NCI-H1092 treated with DMSO at 0.1 percent for 48 hours (cell line): ENCODE measurements around the gene MIEF1.
"Not testable (repeated sequence)": the region's sequence is repeated elsewhere in the genome, so short reads cannot be mapped to it uniquely, and the experiment has no call there.

Experiments used
- DNase-seq: peaks from one replicate; lab custom pipeline; 2025; lab: John Stamatoyannopoulos, UW

The MIEF1 gene

DNA sequence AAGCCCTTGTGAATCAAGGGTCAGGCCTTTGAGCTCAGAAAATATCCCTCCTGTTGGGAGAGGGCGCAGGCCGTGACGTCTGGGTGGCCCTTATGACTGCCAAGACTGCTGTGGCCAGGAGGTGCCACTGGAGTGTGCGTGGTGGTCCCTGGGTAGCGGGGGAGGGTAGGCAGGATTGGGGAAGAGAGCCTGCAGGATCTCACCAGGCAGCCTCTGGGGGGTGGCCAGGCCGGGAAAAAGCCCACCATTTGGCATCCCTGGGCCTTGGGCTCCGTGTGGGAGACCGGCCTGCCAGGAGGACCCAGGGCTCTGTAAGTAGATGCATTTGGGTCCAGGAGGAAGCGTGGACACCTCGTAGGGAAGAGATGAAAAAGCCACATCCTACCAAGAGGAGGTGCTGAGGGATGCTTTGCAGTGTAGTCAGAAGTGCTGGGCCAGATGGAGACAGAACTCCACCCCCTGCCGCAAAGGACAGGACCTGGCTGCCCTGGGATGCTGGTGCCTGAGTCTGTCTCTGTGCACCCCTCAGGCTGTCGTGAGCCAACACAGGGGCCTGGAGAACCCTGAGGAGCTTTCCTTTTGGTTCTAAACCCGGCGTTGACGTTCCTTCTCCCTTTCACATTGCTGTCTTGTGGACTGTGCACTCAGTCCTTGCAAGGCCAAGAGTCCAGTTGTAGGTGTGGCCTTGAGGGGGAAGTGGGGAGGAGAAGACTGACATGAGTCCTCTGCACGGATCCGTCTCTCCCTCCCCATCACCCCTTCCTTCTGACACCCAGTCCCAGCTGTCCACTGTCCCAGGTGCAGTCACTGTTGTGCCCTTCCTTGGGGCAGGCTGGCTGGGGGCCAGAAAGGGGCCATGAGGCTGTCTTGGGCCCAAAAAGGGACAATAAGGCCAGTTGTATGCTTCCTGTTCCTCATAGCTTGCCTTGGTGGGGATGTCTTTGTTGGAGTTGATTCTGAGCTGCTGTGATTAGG, 12.7 kb upstream of the MIEF1 start:
- DNase-seq: no peak

DNA sequence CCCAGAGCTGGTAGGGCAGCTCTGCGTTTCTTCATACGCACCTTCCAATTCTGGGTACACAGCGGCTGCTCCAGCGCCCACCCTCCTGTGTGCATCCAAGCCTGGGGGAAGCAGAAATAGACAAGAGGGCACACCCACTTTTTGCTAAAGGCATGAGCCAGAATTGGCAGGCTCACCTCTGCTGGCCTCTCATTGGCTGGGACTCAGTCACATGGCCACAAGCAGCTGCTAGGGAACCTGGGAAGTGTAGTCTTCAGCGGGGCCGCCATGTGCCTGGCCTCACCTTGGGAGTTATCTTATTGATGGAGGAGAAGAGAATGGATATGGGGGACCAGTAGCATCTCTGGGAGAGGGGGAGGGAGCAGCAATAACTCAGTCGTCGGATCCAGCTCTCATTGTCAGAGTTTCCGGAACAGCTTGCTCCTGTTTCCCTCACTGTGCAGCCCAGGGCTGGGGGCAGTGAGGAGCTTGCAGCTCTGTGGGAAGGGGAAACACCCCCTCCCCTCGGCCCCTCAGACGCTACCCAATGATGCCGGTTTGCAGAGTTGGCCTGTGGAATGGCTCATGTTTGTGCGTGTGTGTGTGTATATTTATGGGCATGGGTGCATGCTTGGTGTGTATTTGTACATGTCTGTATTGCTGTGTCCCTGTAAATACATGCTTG, 11.8 kb upstream of the MIEF1 start:
- DNase-seq: peak; percentile 45

DNA sequence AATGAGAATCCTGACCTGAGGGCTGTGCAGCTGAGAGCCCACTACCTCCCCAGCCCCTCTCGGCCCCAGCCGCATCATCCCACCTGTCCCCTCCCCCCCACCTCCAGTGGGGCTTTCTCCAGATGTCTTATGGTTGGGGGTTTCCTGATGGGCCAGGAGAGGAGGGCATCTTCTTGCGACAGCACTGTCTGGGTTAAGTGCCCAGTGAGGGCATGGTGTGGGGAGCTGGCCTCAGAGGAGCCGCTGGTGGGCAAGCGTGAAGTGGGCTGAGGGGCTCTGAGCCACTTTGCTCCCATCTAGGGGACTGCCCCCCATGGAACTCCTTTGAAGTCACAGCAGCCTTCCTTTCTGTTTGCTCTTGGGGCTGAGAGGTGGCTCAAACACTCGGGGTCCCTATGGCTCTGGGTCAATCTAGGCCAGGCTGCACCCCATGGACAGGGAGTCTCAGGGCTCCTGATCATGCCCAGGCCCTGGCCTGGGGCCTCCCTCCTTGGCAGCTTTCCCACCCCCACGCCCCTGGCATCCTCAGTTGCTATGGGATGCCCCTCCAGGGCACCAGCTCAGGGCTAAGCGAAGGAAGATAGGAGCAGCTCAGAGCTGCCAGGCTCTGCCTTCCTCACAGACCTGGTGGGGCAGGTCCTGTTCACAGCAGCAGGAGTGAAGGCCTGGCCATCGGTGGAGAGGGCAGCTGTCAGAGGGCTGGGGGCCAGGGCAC, 11.0 kb upstream of the MIEF1 start:
- DNase-seq: no peak

DNA sequence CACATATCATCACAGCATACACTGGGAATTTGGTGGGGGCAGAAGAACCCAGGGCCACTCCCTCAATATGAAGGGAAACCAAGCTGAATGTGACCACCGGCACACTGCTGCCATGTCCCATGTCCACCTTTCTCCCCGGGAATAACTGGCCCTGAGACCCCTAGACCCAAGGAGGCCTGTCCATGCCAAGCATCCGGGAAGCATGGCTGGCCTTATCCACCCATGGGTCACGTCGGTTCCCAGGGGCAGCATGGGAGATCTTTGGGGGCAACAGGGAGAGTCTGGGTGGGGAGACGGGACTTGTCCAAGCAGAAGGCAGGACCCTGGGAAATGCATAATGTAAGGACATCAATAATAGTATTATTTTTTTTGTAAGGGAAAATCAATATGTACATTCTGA, 10.4 kb upstream of the MIEF1 start:
- no peak for DNase-seq

DNA sequence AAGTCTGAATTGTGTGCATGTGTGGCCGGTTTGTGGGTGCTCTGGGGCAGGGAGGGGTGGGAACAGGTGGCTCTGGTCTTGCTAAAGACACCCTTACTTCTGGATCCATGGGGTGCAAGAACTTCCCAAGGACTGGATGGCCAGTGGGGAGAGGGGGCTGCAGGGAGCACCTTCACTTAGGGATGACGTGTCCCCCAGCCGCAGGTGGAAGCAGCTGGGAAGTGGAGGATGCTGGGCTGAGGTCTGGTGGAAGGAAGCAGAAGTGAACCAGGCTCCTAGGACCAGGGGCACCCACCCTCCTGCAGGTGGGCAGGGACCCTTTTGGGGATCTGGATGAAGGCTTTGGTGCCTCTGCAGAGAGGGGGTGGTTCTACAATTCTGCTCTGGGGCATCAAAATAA, 9.9 kb upstream of the MIEF1 start:
- no peak for DNase-seq

DNA sequence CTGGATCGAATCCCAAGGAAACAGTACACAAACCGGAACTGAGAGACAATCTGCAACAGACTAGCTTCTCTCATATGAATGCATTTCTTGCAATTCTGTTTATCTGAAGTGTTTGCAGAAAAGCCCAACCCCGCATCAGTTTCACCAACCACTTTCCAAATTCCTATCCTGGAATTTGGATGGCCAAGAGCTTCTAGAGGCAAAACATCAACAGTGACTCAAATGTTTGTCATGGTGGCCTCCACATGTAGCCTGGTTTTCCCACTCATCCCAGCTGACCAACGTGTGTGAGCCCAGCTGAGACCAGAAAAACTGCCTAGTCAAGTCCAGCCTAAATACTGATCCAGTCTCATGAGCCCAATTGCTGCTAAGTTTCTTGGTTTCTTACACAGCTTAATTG, 8.3 kb upstream of the MIEF1 start:
- no peak for DNase-seq

- DNase-seq: no peak
Observed at GRCh38 chr22:39494471-39495120, 7.5 kb upstream of the MIEF1 start.

- peak; percentile 74 for DNase-seq
Observed at GRCh38 chr22:39496131-39496838, 5.8 kb upstream of the MIEF1 start.

DNA sequence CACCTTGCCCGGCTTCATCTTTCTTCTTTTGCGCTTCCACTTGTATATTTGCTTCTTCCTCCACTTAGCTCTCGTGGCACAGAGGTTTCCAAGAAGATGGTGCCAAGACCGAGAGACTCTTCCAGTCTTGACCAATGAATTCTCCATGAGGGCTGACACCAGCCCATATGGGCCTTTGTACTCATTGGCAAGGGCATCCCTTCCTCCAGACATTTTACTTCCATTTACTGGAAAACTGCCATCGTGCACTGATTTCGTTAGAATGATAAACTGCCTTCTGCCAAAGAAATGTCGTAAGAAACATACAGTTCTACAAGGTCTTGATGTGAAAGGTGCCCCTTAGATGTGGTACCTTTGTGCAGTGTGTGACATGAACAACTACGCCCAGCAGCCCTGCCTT, 4.7 kb upstream of the MIEF1 start:
- DNase-seq: no peak

DNA sequence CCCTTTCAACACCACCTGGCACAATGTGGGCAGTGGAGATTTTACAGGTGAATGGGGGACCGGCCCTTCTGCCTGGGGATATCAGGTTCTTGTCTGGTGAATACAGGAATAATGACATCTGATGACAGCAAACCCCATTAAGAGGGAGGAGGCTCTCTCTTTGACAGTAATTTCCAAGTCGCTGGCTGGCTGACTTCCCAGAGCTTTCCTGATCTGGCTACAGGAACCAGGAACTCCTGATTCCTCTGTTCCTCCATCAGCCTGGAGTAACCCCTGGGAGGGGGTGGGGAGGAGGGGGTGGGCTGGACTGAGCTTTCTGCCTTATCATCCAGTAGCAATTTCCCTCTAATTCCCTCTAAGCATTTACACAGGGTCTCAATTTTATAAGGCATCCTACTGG, 3.7 kb upstream of the MIEF1 start:
- DNase-seq: peak; percentile 88

DNA sequence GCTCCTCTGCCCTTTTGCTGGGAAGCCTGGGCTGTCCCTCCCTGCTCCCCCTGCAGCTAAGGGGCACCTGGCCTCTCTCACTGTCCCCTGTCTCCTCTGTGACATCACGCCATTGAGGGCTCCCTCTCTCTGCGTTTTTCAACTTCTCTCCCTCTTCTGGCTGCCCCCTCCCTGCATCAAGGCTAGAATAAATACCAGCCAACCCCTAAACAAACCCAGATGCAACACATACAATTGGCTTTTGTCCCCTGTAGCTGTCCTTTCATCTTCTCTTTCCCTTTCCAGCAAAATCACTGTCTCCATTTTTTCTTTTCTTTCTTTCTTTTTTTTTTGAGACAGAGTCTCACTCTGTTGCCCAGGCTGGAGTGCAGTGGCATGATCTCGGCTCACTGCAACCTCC, 3.3 kb upstream of the MIEF1 start:
- DNase-seq: peak; percentile 88

DNA sequence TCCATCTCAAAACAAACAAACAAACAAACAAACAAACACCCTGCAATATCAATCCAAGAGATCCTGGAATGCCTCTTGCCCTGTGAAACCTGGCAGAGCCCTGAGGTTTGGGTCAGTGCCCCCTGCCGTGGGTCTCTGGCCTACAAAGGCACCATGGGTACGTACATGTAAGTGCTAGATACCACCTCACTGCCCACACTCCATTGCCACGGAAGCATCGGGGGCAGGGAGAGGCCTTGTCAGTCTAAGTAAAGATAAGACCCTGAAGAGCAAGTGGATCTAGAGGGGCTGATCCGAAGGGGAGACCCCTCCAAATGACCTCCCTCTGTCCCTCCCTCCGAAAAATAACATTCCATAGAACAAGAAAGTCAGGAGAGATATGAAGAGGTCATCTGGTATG, 2.0 kb upstream of the MIEF1 start:
- no peak for DNase-seq

- DNase-seq: no peak
Observed at GRCh38 chr22:39501644-39502108, 414 bp upstream of the MIEF1 start.

DNA sequence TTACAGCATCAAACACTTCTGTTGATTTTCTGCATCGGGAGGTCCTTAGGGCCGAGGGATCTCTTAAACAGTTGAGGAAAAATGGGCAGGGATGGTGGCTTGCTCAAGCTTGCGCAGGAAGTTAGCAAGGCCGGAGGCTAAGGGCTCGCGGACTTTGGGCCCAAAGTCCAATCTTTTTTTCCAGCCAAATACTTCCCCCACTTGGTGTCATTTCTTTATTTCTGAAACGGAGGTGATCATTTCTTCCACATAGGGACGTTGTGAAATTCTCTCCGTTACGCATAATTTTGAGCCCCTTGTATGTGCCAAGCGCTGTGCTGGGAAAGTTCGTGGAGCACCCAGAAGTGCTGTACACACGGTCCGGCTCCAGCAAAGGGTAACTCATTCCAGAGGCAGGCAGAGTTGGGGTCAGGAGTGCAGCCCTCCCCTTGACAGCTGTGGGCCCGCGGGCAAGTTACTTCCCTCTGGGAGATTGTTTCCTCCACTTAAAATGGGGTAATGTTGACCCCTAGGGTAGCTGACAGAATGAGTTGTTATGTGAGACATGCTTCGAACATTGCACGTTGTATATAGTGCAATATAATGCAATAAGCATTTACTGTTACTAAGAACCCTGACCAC, 809 bp downstream of the MIEF1 start:
- DNase-seq: no peak

DNA sequence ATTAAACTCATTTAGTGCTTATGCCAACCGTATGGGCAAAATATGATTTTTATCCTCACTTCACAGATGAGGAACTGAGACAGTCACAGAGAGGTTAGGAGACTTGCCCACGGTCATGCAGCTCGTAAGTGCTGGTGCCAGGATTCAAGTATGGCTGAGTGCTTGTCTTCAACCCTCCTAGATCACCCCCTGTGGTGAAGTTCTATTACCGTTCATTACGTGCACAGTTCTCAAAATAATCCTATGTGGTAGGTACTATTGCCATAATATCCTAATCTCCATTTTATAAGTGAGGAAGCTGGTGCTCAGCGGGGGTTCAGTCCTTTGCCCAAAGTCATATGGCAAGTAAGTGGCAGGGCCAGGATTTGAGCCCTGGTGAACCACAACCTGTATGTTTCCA, 1.5 kb downstream of the MIEF1 start:
- no peak for DNase-seq

DNA sequence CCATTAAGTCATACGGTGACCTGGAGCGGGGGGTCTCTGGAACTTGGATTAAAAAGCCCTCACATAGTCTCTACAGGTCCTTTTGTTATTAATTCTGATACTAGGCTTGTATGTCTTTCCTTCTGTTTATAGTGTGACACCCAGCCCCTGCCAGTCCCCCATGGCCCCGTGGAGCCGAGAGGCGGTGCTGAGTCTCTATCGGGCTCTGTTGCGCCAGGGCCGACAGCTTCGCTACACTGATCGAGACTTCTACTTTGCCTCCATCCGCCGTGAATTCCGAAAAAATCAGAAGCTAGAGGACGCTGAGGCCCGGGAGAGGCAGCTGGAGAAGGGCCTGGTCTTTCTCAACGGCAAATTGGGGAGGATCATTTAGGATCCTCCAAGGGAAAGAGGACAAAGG, 2.0 kb downstream of the MIEF1 start:
- DNase-seq: no peak

- DNase-seq: not testable (repeated sequence)
Observed at GRCh38 chr22:39507021-39507420, 4.9 kb downstream of the MIEF1 start.

DNA sequence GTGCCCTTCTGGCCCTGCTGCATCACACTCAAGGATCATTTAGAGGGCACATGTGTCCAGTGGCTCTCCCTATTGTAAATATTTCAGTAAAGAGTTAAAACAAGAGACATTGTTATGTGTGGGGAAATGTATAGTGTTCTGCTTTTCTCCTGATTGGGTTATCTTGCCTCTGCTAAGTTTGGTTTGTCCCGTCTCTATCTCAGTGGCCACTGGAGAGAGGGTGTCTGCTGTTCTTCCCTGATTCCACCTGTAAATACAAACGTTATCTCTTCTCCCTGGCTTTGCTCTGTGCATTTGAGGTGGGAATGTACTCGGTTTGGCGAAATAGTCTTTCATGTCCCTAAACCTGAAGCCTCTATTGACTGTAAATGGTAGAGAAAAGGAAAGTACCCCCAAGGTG, 6.3 kb downstream of the MIEF1 start:
- DNase-seq: no peak

DNA sequence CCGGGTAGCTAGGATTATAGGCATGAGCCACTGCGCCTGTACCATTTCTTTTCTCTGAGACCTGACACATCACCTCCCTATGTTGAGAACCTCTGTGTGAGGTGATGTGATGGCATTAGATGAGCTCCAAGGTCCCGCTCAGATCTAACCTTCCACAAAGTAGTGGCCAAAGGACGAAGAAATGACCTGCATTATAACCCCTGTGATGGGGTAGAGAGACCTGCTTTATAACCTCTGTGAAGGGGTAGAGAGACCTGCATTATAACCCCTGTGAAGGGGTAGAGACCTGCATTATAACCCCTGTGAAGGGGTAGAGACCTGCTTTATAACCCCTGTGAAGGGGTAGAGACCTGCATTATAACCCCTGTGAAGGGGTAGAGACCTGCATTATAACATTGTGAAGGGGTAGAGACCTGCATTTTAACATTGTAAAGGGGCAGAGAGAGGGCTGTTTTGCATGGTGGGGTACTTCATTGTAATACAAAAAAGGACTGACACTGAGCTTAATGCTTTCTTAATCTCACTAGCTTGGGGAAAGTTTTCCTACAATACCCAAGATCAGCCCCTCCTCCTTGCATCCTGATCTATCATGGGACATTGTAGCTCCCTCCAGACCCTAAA, 8.5 kb downstream of the MIEF1 start:
- DNase-seq: no peak

DNA sequence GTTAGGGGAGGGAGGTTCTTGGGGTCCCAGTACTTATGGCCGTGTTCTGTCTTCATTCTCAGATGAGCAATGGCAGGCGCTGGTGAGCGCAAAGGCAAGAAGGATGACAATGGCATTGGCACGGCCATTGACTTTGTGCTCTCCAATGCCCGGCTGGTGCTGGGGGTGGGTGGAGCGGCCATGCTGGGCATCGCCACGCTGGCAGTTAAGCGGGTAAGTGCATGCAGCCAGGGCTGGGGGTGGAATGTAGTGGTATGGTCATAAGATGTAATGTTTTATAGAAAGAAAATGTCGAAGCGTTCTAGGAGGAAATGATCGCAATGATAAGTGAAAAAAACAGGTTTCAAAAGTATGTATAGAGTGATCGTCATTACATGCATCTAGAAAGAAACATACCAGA, 9.1 kb downstream of the MIEF1 start:
- no peak for DNase-seq

GRCh38 chr22:39512026-39512425, 9.9 kb downstream of the MIEF1 start:
- no peak for DNase-seq
